Lung microvascular endothelial cell (primary cell): ENCODE data around the gene ELK4. TPM values are rescaled to one million over a fixed set of nuclear protein-coding genes. Genes with fewer than 3 reads are reported as not detected.

Experiments
- DNase-seq, 2 donors: peaks; one replicate each; pipeline versions ENCODE4 v3.0.0 to v3.0.0-alpha.2; 2010; ENCODE audit warnings: low read depth in 2 of 2
- total RNA-seq: library from RNA; depleted of rRNA; stranded (reverse); fragments of >200 nt; gene quantifications from 2 replicates; pipeline ENCODE4 v1.2.1, GENCODE V29; 2014

Gene ELK4
- total RNA-seq, 1 donor from 2014 or later: 27.0 TPM

DNA sequence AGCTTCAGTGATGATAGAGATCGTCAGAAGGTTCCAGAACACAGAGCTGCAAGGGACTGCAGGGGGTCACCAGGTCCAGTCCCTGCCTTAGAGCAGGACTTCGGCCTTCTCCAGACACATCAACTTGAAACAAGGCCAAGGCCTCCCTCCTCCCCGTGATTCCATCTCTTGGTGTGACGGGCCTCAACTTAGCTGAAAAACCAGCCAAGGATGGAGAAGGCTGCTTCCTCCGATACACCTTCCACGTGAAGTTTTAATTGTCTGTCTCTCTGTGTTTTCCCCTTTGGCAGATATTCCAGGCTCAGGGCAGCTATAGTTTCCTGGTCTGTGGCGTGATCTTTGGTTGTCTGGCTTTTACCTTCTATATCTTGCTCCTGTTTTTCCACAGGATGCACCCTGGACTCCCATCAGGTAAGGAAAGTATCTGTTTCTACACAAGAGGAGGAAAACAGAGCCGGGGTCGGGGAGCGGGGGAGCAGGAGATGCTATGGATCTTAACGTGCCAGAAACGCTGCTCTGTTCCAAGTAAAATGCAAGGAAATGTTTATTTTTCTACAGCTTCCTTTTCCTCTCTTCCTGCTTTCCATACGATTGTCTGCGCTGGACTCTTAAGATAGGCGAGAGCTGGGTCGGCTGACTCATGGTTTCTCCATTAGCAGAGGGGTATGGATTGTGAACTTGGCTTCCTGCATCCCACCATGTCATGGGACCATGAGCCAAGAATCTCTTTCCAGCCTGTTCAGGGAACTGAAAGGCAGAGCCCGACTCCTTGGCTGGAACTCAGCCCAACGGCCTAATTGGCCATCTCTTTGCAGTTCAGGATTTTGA, 32.8 kb downstream of the ELK4 start:
- DNase-seq: peak; percentile 96 to 99

DNA sequence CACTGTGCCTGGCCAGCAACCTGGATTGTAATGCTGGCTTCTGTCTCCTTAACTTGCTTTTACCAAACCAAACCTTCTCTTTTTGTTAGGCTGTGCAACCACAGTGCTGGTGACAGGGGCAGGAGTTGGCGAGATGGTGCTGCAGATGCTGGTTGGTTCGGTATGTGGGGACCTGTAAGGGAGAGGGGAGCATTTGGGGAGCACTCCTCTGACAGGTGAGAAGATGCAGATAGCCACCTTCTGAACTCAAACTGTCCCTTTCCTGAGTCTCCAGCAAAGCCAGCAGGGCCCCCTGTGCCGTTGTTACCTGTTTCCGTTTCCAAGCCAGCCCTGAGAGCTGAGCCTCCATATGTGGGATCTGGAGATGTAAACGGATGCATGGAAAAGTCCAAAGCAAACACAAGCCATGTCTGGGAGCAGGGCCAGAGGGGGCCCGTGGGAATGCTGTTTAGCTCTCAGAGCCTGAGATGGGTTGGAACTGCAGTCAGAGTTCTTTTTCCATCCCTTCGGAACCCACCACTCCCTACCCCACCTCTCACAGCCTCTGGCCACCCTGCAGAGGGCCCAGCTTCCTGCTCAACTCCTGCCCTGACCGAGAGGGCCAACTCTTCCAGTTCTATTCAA, 34.0 kb downstream of the ELK4 start:
- peak; percentile 62 to 96 for DNase-seq

DNA sequence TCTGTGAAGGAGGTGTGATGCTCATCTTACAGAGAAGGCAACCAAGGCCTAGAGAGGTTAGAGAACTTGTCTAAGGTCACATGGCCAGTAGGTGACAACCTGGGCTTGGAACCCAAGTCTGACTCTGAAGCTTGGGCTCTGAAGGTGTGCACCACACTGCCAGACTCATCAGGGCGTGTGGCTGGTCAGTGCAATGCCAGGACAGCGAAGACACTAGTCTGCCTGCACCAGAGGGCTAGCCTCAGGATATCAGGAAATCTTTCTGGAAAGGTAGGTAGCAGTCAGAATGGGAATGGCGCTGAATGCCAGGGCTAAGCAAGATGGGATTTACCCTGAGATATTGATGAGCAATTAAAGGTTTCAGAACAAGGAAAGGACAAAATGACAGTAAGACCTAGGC, 34.9 kb downstream of the ELK4 start:
- no peak for DNase-seq

DNA sequence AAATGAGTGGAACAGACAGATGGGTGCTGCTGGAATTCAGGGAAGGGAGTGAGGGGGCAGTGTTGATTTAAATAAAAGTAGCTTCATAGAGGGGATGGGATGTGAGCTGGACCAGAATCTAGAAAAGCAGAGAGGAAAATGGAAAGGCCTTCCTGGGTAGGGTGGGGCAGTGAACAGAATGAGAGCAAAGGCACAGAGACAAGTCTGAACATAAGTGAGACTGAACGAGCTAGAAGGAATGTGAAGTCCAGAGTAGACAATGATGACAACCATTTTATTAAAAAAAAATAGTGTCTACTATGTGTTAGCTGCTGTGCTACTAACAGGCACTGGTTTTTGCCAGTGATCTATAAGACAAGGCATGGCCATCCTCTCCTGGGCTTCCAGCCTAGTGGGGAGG, 36.0 kb downstream of the ELK4 start:
- no peak for DNase-seq

DNA sequence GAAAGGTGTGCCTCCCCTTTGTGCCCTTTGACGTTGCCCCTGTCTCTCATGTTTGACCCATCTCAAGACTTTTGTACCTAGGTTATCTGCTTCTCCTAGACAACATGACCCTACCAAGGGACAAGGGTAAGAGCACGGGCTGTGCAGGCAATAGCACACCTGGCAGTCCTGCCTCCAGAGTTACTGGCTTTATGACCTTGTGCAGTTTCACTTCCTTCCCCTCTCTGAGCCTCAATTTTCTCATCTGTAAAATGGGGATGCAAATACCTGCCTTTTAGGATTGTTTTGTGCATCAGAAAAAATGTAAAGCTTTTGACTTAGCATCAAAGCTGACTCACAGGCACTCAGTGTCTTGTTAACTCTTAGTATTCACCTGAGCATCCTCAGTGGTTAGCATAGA, 36.4 kb downstream of the ELK4 start:
- DNase-seq: no peak

DNA sequence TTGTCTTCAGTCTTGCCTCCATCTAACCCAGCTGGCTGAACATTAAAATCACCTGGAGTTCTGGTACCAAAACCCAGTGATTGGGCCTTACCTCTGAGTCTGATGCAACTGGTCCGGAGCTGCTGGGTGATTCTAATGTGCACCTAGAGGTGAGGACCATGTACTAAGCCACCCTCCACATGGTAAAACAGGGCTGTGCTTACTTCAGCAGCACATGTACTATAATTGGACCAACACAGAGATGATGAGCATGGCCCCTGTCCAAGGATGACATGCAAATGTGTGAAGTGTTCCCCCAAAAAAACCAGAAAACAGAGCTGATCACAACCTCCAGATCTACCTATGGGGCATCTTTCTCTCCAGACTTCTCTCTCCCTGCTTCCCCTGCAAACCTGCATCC, 37.0 kb downstream of the ELK4 start:
- no peak for DNase-seq

DNA sequence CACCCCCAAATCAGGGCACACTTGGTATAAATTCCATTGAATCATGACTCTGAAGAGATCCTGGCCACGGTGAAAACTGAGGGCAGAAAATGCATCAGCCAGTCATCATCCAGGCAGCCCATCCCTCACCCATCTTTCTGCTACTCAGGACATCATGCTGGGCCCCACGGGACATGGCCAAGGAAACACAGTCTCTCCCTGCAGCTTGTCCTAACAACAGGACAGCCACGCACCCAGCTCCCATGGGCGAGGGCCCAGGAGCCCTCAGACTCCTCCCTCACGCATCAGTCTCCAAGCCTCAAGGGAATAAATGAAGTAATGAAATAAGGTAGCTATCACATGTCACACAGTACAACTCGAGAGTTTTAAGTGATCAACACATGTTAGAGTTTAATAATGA, 37.8 kb downstream of the ELK4 start:
- no peak for DNase-seq

DNA sequence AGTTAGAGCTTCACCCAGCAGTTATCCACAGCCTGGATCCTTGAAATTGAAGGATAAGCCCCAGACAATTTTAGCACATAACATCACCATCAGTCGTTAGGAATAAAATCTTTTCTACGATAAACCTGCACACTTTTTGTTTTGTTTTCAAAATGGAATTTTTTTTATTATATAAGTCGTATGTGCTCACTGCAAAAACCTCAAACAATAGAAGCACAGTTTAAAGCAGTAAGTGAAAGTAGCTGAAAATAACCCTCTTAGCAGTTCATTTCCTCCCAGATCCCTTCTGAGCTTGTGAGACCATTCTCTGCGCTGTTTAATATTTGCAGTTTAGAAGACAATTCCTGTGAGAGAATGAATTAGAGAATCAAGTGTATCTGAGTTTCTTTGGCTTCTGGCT, 38.3 kb downstream of the ELK4 start:
- peak; percentile 32 to 62 for DNase-seq

DNA sequence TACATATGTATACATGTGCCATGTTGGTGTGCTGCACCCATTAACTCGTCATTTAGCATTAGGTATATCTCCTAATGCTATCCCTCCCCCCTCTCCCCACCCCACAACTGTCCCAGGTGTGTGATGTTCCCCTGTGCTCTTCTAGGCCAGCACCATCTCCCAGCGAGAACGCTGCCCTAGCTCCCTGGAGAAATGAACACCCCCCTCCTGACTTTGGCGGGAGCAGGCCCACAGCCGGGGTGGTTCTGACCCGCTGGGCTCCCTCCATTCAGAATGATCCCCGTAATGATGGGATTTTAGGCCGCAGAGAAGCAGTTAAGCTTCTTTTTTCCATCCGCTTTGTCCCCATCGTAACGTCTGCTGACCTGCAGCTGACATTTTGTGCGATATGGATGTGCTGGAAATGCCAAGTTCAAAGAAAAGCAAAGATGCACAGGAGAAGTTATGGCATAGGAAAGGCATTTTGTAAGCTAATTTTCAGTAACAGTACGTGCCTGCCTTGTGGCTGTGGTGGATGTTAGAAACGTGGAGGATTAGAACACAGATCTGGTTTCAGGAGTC, 39.3 kb downstream of the ELK4 start:
- DNase-seq: no peak

DNA sequence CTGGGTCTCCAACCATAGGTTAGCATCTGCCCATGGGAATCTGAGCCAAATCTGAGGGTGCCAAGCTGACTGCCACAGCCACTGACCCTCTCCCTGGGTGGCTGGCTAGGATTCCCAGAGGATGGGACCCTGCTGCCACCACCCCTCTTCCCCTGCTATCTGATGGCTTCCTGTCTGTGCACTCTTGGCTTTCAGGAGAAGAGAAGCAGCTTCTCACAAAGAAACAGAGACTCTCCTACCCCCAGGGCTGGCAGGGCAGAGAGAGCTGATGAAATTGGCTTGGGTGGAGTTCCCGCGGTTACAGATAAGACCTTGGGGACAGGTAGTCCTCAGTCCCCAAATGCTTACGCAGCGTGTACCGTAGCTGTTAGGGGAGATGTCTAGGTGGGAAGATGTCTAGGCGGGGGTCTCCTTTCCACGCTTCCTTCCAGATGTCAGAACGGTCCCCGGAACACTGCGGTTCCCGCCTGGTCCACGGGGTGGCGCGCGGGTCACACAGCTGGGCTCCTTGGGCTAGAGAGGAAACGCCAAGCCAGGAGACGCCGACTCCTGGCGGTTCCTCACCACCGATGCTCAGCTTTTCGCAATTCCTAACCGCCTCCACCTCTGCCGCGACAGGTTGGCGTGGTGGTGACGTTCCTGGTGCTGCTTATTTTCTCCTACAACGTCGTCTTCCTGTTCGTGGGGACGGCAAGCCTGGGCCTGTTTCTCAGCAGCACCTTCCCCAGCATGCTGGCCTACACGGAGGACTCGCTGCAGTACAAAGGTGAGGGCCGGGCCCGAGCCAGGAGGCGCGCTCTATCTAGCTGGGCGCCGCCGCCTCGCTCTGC, 40.1 kb downstream of the ELK4 start:
- peak; percentile 81 for DNase-seq

DNA sequence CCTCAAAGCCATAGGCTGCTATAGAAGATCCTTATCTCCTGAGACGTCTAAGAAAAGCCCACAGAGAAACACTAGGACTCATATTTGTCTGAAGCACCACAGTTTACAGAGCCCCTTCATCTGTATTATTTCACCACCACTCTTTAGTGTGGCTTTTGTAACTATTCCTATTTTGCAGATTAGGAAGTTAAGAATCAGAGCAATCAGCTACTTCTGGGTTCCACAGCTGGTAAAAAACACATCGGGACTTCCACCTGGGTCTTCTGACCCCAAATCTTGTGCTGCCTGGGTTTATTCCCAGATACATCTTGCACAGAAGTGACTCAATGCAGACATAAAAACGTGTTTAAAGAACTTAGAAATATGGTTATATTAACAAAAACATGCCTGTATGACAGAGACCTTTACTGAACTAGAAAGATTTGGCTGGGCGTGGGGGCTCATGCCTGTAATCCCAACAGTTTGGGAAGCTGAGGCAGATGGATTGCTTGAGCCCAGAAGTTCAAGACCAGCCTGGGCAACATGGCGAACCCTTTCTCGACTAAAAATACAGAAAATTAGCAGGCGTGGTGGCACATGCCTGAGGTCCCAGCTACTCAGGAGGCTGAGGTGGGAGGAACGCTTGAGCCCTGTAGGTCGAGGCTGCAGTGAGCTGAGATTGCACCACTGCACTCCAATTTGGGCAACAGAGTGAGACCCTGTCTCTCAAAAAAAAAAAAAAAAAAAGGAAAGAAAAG, 40.9 kb downstream of the ELK4 start:
- DNase-seq: no peak

DNA sequence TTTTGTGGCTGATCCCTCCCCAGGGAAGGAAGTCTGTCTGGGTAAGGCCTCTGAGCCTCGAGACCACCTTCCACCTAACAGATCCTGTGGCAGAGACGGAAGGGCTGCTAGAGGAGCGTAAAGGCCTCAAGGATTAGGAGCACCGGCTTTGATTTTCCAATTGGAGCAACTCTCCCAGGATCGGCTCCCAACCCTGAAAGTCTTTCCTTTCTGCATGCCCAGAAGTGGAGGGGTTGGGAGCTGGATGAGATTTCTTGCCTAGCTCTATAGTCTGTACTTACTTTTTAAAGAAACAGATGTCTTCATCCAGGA, 41.4 kb downstream of the ELK4 start:
- no peak for DNase-seq

DNA sequence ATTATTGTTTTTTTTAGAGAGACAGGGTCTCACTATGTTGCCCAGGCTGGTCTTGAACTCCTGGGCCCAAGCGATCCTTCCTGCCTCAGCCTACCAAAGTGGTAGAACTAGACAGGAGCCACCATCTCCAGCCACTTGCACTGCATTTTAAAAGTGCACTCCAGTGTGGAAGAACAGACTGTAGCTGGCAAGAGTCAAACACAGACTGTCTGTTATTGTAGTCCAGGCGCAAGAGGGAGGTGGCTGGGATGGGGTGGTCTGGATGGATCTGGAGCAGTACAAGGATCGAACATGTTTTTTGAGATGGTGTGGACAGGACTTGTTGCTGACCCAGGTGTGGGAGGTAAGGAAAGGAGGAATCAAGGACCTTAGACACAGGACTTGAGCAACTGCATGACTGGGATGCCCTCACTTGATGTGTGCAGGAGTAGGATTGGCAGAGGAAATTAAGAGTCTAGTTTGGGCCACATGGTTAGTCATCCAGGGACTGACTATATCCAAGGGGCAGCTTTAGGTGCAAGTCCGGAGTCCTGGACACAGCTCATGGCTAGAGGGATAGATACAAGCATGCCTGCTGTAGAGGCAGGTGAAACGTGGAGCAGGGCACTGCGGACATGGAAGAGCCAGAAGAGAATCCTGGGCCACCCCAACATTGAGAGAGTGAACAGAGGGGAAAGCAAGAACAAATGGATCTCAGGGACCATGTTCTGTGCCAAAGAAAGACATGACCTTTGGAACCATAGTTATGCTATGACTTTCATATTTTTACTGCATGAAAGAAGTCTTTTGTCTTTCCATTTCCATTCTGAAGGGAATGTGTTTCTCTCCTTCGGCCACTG, 42.0 kb downstream of the ELK4 start:
- no peak for DNase-seq

DNA sequence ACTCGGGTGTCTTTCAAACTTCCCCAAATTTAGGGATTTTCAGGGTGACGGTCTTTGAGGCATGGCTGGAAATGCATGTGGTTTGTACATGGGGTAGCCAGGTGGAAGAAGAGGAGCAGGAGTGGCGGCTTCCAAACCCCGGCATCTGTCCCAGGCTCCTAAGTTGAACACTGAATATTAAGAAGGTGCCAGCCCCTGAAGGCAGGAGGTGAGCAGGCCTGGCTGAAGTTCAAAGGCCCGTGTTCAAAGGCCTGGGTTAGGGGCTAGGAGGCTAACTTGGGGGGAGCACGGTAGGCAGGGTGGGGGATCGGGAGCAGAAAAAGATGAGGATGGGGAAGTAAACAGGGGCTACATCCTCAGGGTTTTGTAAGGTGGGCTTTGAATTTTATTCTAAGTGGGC, 42.8 kb downstream of the ELK4 start:
- DNase-seq: no peak

DNA sequence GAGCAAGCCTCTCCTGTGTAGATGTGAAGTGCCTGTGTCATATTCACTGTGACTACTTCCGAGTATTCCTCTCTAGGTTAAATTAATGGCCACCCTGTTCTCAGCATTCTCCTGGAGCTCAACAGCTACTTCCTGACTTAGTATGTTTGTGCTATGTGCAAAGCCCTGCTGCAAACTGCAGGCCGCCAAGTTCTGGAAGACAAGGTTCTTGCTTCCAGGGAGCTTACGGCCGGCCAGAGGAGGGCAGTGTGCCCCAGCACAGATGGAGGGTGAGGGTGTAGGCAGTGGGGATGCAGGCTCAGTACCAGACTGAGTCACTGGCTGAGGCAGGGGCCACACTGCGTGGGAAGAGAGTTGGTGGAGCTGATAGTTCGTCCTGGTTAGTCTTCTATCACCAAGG, 43.2 kb downstream of the ELK4 start:
- DNase-seq: peak; percentile 60 to 87

DNA sequence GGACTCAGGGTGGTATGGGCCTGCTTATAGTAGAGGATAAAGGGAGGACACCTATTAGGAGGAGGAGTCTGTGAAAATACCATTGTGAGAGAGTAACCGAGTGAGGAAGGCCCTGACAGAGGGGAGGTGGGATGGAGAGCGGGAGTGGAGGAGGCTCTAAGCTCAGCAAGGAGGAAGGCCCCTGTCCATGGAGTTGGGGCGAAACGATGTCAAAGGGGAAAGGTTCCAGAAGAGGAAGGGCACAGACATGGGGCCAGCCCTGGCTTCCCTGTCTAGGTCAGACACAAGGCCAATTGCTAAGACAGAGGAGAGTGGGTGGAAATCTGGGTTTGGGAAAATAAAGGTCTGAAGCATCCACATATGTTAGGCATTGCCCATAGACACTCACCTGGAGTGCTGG, 44.2 kb downstream of the ELK4 start:
- DNase-seq: no peak

DNA sequence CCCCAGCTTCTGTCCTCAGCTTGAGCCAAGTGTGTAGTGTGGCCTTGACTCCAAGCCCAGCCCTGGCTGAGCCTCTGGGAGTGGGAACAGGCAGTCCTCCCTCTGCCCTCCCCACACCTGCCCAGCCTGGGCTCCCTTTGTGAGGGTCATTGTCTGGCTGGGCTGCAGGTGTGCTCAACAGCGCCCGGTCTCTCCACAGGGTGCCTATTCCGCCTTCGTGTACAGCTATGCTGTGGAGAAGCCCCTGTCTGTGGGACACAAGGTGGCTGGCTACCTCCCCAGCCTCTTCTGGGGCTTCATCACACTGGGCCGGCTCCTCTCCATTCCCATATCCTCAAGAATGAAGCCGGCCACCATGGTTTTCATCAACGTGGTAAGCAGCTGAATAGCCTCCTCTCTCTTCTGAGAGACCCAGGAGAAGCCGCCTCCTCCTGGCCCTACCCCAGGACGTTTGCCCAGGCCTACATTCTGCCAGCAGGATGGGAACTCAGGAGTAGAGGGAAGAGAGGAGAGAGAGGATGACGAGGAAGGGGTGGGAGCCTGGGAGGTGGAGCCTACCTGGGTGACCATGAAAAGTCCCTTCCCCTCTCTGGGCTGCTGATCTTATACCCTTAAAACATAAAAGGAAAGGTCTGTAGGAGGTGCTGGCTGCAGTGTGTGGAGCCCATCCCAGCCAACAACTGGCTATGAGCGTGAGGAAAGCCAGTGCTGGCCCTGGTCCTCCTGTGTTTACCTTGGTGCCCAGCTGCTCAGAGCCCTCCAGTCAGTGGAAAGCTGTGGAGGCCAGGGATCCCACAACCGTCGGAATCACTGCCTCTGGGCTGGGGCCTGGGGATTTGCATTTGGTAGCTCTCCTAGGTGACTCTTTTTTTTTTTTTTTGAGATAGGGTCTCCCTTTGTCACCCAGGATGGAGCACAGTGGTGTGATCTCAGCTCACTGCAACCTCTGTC, 45.7 kb downstream of the ELK4 start:
- DNase-seq: no peak

DNA sequence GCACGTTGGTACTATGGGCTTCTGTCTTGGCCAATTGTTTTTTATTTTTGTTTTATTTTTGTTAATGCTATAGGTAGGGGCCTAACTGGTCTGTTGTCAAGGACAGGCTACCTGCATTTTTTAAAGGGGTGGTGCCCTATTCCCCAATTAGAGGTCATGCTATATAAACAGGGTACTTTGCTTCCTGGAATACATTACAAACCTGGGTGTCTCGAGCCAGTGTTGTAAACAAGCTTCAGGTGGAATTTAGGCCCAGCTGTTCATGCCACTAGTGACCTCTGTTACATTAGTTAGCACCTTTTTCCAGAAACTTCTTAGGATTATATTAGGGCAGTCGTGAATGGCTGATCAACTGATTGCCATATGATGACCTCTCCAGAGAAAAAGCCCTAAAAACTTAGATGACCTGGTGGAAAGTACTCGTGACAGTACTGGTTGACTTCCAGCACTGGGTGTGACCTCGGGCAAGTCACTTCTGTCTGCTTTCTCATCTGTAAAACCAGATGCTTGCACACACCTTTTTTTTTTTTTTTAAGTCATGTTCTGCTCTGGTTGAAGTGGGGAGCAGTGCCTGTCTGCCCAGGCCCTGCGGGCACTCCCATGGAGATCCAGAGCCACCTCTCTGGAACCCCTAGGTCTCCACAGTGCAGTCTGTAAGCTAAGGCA, 46.5 kb downstream of the ELK4 start:
- DNase-seq: no peak

DNA sequence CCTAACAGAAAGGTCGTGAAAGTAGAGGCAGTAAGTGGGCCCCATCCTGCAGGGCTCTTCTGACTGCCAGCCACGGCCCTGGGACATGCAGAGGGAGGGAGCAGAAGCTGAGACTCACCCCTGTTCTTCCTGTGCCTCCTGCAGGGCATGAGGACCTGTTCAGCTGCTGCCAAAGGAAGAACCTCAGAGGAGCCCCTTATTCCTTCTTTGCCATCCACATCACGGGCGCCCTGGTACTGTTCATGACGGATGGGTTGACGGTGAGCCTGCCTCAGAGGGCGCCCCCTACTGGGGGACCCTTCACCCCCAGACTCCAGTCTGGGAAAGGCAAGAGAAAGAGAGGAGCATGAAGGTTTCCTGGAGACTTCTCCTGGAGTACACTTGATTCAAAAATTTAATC, 47.1 kb downstream of the ELK4 start:
- DNase-seq: no peak
